HG03442 (cell line): Measurements from ENCODE around the gene TNFSF13.

ENCODE experiments used
- ATAC-seq: cut with Tn5 transposase; IDR thresholded peaks from one replicate; pipeline ENCODE4 v1.9.1; 2021; ENCODE audit warnings: mild to moderate bottlenecking, moderate library complexity; ENCODE audit not compliant: unreplicated experiment

Gene TNFSF13

DNA sequence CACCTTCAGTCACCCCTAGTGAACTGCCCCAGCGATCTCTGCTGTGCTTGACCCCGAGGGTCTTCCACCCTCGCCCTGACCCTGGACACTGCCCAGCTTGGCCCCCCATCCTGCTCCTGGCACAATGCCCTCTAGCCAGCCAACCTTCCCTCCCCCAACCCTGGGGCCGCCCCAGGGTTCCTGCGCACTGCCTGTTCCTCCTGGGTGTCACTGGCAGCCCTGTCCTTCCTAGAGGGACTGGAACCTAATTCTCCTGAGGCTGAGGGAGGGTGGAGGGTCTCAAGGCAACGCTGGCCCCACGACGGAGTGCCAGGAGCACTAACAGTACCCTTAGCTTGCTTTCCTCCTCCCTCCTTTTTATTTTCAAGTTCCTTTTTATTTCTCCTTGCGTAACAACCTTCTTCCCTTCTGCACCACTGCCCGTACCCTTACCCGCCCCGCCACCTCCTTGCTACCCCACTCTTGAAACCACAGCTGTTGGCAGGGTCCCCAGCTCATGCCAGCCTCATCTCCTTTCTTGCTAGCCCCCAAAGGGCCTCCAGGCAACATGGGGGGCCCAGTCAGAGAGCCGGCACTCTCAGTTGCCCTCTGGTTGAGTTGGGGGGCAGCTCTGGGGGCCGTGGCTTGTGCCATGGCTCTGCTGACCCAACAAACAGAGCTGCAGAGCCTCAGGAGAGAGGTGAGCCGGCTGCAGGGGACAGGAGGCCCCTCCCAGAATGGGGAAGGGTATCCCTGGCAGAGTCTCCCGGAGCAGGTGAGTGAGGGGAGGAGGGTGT lies at the start of gene TNFSF13:
Gene TNFSF13, plus strand, starts transcription at position 207 of the 776 bp plus-strand sequence. Its CDS starts 290 bp downstream, at position 497.
- ATAC-seq, result no peak

- ATAC-seq, result no peak
Observed at GRCh38 chr17:7508846-7509245, 49.7 kb upstream of the TNFSF13 start.

DNA sequence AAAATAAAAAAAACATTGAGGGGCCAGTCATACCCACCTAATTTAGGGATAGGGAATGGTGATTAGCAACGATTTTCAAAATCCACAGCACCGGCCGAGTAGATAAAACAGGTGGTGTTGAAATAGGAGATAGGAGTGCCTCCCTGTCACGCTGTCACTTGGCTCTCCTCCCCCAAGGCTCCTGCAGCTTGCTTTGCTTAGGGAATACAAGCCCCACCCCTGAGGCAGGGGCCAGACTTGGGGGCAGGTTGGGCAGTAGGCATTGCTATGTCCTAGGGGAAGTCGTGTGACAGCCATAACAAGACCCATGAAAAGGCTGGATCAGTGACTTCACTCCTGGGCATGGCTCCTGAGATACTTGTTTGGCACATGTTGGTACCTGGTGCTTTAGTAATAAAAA lies 48.6 kb upstream of the TNFSF13 start:
- no peak for ATAC-seq

DNA sequence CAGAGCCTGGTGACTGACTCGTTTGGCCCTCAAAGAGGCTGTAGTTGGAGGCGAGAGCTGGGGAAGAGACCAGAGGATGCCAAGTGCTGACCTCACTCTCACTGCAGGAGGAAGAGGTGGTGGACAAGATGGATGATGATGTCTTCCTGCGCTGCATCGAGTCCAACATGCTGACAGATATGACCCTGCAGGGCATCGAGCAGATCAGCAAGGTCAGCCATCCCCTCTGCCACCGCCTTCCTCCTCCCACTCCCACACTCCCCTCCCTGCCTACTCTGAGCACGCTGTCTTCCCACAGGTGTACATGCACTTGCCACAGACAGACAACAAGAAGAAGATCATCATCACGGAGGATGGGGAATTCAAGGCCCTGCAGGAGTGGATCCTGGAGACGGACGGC lies 47.4 kb upstream of the TNFSF13 start:
- no peak for ATAC-seq

DNA sequence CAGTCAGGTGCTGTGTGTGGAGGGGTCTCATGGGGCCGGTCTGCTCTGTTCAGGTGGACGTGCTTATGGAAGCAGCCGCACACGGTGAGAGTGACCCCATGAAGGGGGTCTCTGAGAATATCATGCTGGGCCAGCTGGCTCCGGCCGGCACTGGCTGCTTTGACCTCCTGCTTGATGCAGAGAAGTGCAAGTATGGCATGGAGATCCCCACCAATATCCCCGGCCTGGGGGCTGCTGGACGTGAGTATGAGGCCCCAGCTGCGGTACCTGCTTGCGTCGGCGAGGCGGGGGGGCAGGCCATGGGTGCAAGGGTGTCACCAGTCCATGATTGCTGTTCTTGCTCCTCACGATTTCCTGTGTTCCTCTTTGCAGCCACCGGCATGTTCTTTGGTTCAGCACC lies 46.4 kb upstream of the TNFSF13 start:
- ATAC-seq, result no peak

DNA sequence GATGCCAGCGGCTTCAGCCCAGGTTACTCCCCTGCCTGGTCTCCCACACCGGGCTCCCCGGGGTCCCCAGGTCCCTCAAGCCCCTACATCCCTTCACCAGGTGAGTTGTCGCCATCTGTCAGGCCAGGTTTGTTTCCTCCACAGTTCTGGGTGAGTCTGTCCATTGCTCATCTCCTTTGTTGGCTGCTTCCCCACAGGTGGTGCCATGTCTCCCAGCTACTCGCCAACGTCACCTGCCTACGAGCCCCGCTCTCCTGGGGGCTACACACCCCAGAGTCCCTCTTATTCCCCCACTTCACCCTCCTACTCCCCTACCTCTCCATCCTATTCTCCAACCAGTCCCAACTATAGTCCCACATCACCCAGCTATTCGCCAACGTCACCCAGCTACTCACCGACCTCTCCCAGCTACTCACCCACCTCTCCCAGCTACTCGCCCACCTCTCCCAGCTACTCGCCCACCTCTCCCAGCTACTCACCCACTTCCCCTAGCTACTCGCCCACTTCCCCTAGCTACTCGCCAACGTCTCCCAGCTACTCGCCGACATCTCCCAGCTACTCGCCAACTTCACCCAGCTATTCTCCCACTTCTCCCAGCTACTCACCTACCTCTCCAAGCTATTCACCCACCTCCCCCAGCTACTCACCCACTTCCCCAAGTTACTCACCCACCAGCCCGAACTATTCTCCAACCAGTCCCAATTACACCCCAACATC lies 45.6 kb upstream of the TNFSF13 start:
- ATAC-seq, result no peak

DNA sequence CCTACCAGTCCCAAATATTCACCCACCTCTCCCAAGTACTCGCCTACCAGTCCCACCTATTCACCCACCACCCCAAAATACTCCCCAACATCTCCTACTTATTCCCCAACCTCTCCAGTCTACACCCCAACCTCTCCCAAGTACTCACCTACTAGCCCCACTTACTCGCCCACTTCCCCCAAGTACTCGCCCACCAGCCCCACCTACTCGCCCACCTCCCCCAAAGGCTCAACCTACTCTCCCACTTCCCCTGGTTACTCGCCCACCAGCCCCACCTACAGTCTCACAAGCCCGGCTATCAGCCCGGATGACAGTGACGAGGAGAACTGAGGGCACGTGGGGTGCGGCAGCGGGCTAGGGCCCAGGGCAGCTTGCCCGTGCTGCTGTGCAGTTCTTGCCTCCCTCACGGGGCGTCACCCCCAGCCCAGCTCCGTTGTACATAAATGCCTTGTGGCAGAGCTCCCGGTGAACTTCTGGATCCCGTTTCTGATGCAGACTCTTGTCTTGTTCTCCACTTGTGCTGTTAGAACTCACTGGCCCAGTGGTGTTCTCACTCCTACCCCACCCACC lies 44.6 kb upstream of the TNFSF13 start:
- no peak for ATAC-seq

GRCh38 chr17:7515911-7516610 lies 42.5 kb upstream of the TNFSF13 start:
- ATAC-seq, result no peak

DNA sequence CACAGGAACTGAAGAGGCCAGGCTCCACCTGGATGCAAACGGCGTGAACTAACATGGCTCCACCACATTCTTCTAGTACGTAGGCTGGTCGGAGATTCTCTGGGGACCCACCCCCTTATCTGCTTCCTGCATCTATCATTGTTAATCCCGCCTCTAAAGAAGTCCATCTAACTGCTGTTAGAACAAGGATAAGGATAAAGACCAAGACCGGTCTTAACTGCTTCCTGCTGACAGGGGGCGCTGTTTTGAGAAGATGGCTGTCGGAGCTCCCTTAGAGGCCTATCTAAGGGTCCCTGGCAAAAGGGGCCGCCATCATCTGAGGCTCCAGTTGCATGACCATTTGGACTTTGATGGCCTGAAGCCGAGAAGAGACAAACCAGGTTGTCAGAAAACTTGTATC lies 35.5 kb upstream of the TNFSF13 start:
- ATAC-seq, result no peak

DNA sequence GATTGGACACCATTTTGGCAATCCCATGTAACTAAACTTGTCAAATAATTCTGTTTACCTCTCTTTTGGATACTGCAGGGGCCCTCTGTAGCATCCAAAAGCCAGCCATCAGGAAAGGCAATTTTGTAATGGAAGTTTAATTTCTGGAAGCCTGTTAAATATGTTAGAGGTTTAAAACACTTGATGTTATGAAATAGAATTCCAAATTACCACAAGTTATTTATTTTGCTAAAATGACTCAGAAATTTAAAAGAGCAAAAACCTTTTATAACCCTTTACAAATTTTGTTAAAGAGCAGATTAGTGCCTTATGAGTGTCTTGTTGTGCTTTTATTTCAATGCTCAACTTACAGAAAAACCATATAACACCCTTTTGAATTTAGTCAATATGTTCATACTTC lies 29.7 kb upstream of the TNFSF13 start:
- no peak for ATAC-seq

- ATAC-seq, result no peak
Observed at GRCh38 chr17:7530023-7530900, 28.3 kb upstream of the TNFSF13 start.

- ATAC-seq, result no peak
Observed at GRCh38 chr17:7538050-7538449, 20.5 kb upstream of the TNFSF13 start.

GRCh38 chr17:7538891-7539545 lies 19.5 kb upstream of the TNFSF13 start:
- ATAC-seq, result no peak

DNA sequence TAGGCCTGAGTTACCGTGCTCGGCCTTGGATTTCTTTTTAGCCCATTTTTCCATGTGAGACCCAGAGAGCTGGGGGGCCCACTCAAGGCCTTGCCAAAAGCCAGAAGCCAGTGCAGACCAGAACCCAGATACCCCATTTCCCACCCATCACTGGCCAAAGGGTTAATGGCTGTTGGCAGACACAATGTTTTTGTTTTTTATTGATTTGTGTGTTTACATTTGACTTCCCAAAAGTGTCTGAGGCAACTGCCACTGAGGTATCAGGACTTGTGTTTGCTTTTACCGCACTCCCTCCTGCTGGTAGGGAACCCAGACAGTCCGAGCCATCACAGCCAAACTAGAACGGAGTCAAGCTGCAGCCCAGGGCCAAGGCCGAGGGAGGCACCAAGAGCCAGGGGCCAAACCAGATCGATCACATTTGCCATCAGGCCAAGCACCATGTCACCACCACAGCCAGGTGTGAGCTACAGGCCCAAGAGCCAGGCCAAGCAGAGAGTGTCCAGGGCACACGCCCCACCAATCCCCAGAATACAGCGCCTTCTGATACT lies 17.4 kb upstream of the TNFSF13 start:
- no peak for ATAC-seq

DNA sequence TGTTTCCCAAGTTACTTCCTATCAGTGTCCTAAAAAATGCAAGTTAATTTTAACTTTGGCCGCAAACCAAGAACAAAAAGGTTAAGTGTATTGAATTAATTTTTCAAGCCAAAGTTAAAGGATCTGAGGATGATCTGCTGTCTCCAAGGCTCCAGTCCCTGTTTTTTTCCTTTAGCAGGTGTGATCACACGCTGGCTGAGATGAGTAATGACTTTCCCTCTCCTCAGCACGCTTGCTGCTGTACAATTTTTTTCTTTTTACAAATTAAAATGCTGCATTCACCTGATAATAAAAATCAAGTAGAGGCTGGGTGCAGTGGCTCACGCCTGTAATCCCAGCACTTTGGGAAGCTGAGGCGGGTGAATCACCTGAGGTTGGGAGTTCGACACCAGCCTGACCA lies 13.6 kb upstream of the TNFSF13 start:
- no peak for ATAC-seq

GRCh38 chr17:7548585-7549400 lies 9.8 kb upstream of the TNFSF13 start, which contains the start of gene TNFSF12:
Gene TNFSF12 (plus strand): TSS chr17:7549058. CDS start chr17:7549154, 96 bp downstream.
- no peak for ATAC-seq

- ATAC-seq, result no peak
Observed at GRCh38 chr17:7549401-7550055, 9.0 kb upstream of the TNFSF13 start.

GRCh38 chr17:7550344-7550743 lies 8.2 kb upstream of the TNFSF13 start:
- no peak for ATAC-seq
